Left renal cortex interstitium (tissue), 4 donors: ENCODE data around the gene PCDH18. TPM values are rescaled to one million over a fixed set of nuclear protein-coding genes. Genes with fewer than 3 reads are reported as not detected.

Source experiments
- DNase-seq, 4 donors: peaks; one replicate each; pipeline ENCODE4 v3.0.0-alpha.2; 2013; ENCODE audit warnings: low read depth in 4 of 4, low spot score in 2 of 4, missing footprints in 1 of 4
- polyA plus RNA-seq, 4 donors: library from polyadenylated mRNA; unstranded; fragments of 120-200 nt; gene quantifications; one replicate each; pipeline ENCODE4 v1.2.1, GENCODE V29; 2013; ENCODE audit not compliant: insufficient read length in 4 of 4

The PCDH18 gene
- polyA plus RNA-seq, 4 donors = 147 to 239 (median 176) TPM

GRCh38 chr4:137471461-137471860 is 60.8 kb downstream of the PCDH18 start:
- DNase-seq = no peak

GRCh38 chr4:137470806-137471205 is 61.5 kb downstream of the PCDH18 start:
- DNase-seq = no peak
